Inflammatory macrophage treated with lipopolysaccharide for 4 hours (primary cell): Measurements from ENCODE around the gene RIPOR2.
"Not testable (repeated sequence)": the region's sequence is repeated elsewhere in the genome, so short reads cannot be mapped to it uniquely, and the experiment has no call there.

Source experiments
- DNase-seq: peaks from one replicate; pipeline ENCODE4 v3.0.0-alpha.2; 2020

RIPOR2 gene

GRCh38 chr6:24757611-24758010, 178.1 kb downstream of the RIPOR2 start:
- peak; percentile 39 for DNase-seq

GRCh38 chr6:24755279-24755678, 180.5 kb downstream of the RIPOR2 start:
- no peak for DNase-seq

GRCh38 chr6:24754378-24754777, 181.4 kb downstream of the RIPOR2 start:
- DNase-seq: not testable (repeated sequence)
